Stimulated activated CD4-positive, alpha-beta T cell treated with anti-CD3 and anti-CD28 coated beads, Interleukin-2, amount 100 ng/mL, for 24 hours (primary cell): Measurements from ENCODE around the gene ZBTB3.
"Not testable (repeated sequence)": the region's sequence is repeated elsewhere in the genome, so short reads cannot be mapped to it uniquely, and the experiment has no call there.

ENCODE experiments used
- DNase-seq, 2 donors: peaks; one replicate each; pipeline ENCODE4 v3.0.0-alpha.2; 2020

Gene ZBTB3

GRCh38 chr11:62755086-62755615 is 1.2 kb upstream of the ZBTB3 start:
- DNase-seq = no peak

GRCh38 chr11:62752994-62753735 is 795 bp downstream of the ZBTB3 start:
- no peak for DNase-seq

- no peak for DNase-seq
Observed at GRCh38 chr11:62752177-62752785, 1.7 kb downstream of the ZBTB3 start.

GRCh38 chr11:62749931-62750330 is 4.0 kb downstream of the ZBTB3 start:
- not testable (repeated sequence) for DNase-seq

- no peak for DNase-seq
Observed at GRCh38 chr11:62747475-62748160, 6.3 kb downstream of the ZBTB3 start.

GRCh38 chr11:62737196-62737595 is 16.8 kb downstream of the ZBTB3 start:
- no peak for DNase-seq

GRCh38 chr11:62732830-62733229 is 21.1 kb downstream of the ZBTB3 start:
- DNase-seq = no peak

- not testable (repeated sequence) for DNase-seq
Observed at GRCh38 chr11:62730076-62730475, 23.9 kb downstream of the ZBTB3 start.

- DNase-seq = peak; percentile 86 to 89
Observed at GRCh38 chr11:62728171-62728988, 25.6 kb downstream of the ZBTB3 start, which contains the start of gene TTC9C. TTC9C (plus strand) TSS chr11:62728486; CDS start chr11:62728849, 363 bp downstream.

GRCh38 chr11:62727872-62728170 is 26.1 kb downstream of the ZBTB3 start:
- DNase-seq = peak; percentile 76 to 81

GRCh38 chr11:62727165-62727871 is 26.6 kb downstream of the ZBTB3 start, which contains the start of gene HNRNPUL2:
HNRNPUL2 (minus strand) TSS chr11:62727457; CDS start chr11:62727156, 301 bp downstream.
- DNase-seq = peak; percentile 98

- no peak for DNase-seq
Observed at GRCh38 chr11:62726915-62727164, 27.1 kb downstream of the ZBTB3 start.

GRCh38 chr11:62726156-62726914 is 27.6 kb downstream of the ZBTB3 start:
- DNase-seq = peak; percentile 37 to 42

- no peak for DNase-seq
Observed at GRCh38 chr11:62725646-62726045, 28.3 kb downstream of the ZBTB3 start.

GRCh38 chr11:62724171-62724570 is 29.8 kb downstream of the ZBTB3 start:
- DNase-seq = no peak

GRCh38 chr11:62721994-62722393 is 32.0 kb downstream of the ZBTB3 start:
- DNase-seq = no peak

GRCh38 chr11:62719302-62719978 is 34.5 kb downstream of the ZBTB3 start:
- DNase-seq = no peak

GRCh38 chr11:62716816-62717215 is 37.1 kb downstream of the ZBTB3 start:
- no peak for DNase-seq

GRCh38 chr11:62716206-62716605 is 37.8 kb downstream of the ZBTB3 start:
- DNase-seq = no peak

GRCh38 chr11:62715150-62716130 is 38.5 kb downstream of the ZBTB3 start:
- DNase-seq = no peak
